AG10803 (cell line): ENCODE results near the gene ZNF26.
A peak's percentile ranks its signal among the peaks of the same experiment; 100 is the strongest.
"Not testable (repeated sequence)": the region's sequence is repeated elsewhere in the genome, so short reads cannot be mapped to it uniquely, and the experiment has no call there.

Source experiments
- DNase-seq: peaks from one replicate; pipeline ENCODE4 v3.0.0; 2010; ENCODE audit warnings: low read depth
- H3K4me3 ChIP-seq: 2 replicates; pipeline ENCODE4 v1.5.1; 2011; ENCODE audit warnings: mild to moderate bottlenecking, low read length, control low read depth
- TF ChIP-seq, protein P1 (sequence below): conservative IDR thresholded peaks from 2 replicates; pipeline ENCODE4 v1.5.1; 2011; ENCODE audit warnings: mild to moderate bottlenecking, low read length, control low read depth, inconsistent platforms

ZNF26 gene, protein sequence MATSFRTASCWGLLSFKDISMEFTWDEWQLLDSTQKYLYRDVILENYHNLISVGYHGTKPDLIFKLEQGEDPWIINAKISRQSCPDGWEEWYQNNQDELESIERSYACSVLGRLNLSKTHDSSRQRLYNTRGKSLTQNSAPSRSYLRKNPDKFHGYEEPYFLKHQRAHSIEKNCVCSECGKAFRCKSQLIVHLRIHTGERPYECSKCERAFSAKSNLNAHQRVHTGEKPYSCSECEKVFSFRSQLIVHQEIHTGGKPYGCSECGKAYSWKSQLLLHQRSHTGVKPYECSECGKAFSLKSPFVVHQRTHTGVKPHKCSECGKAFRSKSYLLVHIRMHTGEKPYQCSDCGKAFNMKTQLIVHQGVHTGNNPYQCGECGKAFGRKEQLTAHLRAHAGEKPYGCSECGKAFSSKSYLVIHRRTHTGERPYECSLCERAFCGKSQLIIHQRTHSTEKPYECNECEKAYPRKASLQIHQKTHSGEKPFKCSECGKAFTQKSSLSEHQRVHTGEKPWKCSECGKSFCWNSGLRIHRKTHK

DNA sequence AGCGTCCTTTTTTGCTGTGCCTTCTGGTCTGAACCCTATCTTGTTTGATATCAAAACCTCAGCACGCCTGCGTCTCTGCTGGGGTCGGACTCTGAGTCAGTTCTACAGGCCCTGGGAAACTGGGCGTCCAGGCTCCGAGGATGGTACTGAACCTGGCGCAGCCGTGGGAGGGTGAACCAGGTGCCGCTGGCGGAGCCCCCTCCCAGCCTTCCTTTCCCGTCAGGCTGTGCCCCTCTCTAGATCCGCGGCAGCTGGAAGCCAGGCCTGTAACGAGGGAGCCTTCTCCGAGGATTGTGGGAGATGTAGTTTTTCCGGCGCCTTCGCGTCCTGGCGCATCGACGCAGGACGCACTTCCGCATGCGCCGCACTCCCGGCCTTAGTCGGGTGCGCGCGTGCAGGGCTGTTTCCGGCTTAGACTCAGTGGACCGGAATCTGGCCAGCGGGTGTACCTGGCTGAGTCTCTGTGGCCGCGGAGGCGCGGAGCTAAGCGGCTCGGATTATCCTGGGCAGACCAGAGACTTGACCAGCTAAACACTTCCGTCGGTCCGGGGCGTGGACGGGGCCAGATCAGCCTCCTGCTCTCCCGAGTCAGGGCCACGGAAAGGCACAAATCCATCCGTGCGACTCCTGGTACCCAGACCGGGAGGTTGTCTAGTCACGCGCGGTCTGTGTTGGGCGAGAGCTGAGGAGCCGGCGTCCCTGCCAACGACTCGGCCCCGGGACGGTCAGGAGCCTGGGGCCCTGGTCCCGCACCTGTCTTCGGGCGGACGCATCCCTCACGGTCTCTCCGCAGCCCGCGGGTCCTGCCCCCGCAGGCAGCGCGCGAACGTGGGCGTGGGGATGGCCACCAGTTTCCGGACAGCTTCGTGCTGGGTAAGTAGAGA lies at the start of gene ZNF26:
Gene ZNF26, plus strand, starts transcription at position 367 of the 884 bp plus-strand sequence. Its CDS starts 474 bp downstream, at position 841.
- peak; percentile 87 for DNase-seq
- TF ChIP-seq, protein P1, sequence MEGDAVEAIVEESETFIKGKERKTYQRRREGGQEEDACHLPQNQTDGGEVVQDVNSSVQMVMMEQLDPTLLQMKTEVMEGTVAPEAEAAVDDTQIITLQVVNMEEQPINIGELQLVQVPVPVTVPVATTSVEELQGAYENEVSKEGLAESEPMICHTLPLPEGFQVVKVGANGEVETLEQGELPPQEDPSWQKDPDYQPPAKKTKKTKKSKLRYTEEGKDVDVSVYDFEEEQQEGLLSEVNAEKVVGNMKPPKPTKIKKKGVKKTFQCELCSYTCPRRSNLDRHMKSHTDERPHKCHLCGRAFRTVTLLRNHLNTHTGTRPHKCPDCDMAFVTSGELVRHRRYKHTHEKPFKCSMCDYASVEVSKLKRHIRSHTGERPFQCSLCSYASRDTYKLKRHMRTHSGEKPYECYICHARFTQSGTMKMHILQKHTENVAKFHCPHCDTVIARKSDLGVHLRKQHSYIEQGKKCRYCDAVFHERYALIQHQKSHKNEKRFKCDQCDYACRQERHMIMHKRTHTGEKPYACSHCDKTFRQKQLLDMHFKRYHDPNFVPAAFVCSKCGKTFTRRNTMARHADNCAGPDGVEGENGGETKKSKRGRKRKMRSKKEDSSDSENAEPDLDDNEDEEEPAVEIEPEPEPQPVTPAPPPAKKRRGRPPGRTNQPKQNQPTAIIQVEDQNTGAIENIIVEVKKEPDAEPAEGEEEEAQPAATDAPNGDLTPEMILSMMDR: no peak
- H3K4me3 ChIP-seq: peak within 1 kb of the TSS; percentile 97

DNA sequence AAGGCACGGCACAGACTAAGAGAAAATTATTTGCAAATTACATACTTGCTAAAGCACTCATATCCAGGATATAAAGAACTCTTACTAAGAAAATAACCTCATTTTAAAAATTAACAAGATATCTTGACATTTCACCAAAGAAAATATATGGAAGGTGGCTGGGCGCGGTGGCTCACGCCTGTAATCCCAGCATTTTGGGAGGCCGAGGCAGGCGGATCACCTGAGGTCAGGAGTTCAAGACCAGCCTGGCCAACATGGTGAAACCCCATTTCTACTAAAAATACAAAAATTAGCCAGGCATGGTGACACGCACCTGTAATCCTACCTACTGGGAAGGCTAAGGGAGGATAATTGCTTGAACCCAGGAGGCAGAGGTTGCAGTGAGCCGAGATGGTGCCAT lies 49.2 kb upstream of the ZNF26 start:
- H3K4me3 ChIP-seq, DNase-seq: not testable (repeated sequence)

DNA sequence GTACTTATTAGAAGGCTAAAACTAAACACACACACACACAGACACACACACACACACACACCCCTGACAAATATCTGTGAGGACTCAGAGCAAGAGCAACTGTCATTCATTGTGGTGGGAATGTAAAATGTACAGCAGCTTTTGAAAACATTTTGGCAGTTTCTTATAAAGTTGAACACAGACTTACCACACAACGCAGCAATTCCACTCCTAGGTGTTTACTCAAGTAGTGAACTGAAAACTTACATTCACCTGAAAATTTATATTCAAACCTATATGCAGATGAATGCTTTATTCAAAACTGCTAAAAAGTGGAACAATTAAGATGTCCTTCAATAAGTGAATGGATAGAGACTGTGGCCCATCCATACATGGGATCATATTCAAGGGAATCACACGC lies 48.7 kb upstream of the ZNF26 start:
- TF ChIP-seq, protein P1: no peak
- no peak overlapping the region for H3K4me3 ChIP-seq
- no peak for DNase-seq

DNA sequence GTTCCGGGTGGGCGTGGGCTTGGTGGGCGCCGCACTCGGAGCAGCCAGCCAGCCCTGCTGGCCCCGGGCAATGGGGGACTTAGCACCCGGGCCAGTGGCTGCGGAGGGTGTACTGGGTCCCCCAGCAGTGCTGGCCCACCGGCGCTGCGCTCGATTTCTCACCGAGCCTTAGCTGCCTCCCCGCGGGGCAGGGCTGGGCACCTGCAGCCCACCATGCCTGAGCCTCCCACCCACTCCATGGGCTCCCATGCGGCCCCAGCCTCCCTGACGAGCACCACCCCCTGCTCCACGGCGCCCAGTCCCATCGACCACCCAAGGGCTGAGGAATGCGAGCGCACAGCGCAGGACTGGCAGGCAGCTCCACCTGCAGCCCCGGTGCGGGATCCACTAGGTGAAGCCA lies 47.4 kb upstream of the ZNF26 start:
- DNase-seq, H3K4me3 ChIP-seq: not testable (repeated sequence)

DNA sequence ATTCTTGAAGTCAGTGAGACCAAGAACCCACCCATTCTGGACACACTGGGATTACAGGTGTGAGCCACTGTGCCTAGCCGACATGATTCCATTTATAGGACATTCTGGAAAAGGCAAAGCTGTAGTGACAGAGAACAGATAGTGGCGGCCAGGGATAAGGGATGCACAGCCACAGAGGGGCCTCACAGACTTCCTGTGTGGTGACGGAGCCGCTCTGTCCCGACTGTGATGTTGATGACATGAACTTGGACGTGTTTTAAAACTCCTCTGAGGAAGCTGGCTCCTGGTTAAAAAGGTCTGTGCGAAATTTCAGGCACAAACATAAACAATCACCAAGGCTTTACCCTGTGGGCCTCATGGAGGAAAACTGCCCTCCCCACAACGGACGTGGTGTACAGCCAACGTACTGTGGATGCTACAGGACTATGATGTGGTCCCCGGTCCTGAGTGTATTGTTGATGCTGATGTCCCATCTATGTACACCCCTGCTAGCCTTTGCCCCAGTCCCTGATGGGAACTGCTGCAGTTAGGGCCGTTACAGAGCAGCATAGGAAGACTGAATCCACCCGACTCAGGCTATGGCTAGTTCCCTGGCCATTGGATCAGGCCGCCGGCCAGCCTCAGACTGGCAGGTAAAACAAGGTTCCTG lies 46.0 kb upstream of the ZNF26 start:
- no peak overlapping the region for H3K4me3 ChIP-seq
- TF ChIP-seq, protein P1: no peak
- DNase-seq: no peak

DNA sequence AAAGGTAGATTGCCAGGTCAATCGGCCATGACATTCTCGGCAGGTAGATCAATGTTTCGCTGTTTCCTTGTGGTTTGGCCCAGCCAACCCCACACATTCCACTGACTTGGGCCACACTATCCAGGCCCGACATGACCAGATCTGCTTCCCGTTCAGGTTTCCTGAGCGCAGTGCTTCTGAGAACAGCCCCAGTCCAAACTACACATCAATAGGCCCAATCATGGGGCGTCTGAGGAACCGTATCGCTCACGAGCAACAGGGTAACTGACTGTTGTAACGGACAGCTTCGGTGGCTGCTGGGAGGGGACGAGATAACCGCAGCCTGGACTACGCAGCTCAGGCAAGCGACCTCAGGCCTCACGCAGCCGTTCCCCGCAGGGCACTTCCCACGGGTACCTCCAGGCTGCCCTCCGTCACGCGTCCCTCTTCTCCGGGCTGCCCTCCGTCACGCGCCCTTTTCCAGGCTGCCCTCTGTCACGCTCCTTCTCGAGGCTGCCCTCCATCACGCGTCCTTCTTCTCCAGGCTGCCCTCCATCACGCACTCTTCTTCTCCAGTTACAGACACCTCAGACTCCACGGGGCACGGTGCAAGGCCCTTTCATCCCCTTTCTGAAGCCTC lies 44.7 kb upstream of the ZNF26 start:
- H3K4me3 ChIP-seq: no peak overlapping the region
- DNase-seq: no peak
- TF ChIP-seq, protein P1: no peak

DNA sequence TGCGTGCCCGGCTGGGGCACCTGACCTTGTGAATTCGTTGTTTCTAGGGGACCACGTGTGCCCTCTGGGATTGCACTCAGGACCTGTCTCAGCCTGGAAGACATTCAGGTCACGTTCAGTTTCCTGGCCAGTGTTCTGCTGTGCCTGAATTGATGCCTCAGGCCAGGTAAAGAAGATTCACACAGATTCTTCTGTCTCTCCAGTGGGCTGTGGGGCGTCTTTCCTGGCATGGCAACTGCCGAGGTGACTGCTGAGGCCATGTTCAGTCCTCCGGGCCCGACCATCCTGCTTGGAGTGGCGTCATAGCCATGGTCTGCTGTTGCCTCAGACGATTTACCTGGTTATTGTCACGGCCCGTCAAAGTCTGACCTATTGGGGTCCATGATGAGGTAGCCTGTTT lies 43.6 kb upstream of the ZNF26 start:
- no peak for DNase-seq
- H3K4me3 ChIP-seq: no peak overlapping the region
- TF ChIP-seq, protein P1: no peak
